Gastrocnemius medialis (tissue), 4 donors: ENCODE measurements around the gene AKAP8.
A peak's percentile ranks its signal among the peaks of the same experiment; 100 is the strongest.

Experiments
- CTCF ChIP-seq, 5 experiments: fragments of 450-650 bp in 3 of 5; fragments of 200-600 bp in 2 of 5; sonication (generic) in 2 of 5; IDR thresholded peaks in 4 of 5; conservative IDR thresholded peaks in 1 of 5; 1 replicate in 4 of 5; 2 replicates in 1 of 5; pipeline ENCODE4 v1.5.1; 2016 to 2019; ENCODE audit warnings: antibody characterized with exemption in 5 of 5, mild to moderate bottlenecking in 3 of 5, moderate library complexity in 3 of 5
- POLR2A ChIP-seq, 2 donors: fragments of 450-650 bp; IDR thresholded peaks; one replicate each; pipeline ENCODE4 v1.6.1; 2017; ENCODE audit warnings: antibody characterized with exemption in 2 of 2, mild to moderate bottlenecking in 2 of 2, moderate library complexity in 2 of 2

GRCh38 chr19:15379083-15379998, at the start of gene AKAP8:
- TF ChIP-seq CTCF (IDR thresholded peaks at IDR 0.05 in 4 of 5, conservative IDR thresholded peaks at IDR 0.05 in 1 of 5) (no peak), POLR2A (IDR thresholded peaks at IDR 0.05) (peak; percentile 67 to 78)
